NCI-H187 treated with DMSO at 0.1 percent for 48 hours (cell line): ENCODE measurements around the gene ZSCAN25.
"Not testable (repeated sequence)": the region's sequence is repeated elsewhere in the genome, so short reads cannot be mapped to it uniquely, and the experiment has no call there.

Source experiments
- DNase-seq: peaks from one replicate; lab custom pipeline; 2025; lab: John Stamatoyannopoulos, UW

ZSCAN25 gene

GRCh38 chr7:99616359-99617191, at the start of gene ZSCAN25:
Gene ZSCAN25 (plus strand): TSS chr7:99616946. CDS start chr7:99619607, 2,661 bp downstream.
- DNase-seq: peak; percentile 57

GRCh38 chr7:99568770-99569169, 48.0 kb upstream of the ZSCAN25 start:
- not testable (repeated sequence) for DNase-seq

- no peak for DNase-seq
Observed at GRCh38 chr7:99571768-99572167, 45.0 kb upstream of the ZSCAN25 start.

- DNase-seq: no peak
Observed at GRCh38 chr7:99573257-99573656, 43.5 kb upstream of the ZSCAN25 start.

GRCh38 chr7:99576251-99576650, 40.5 kb upstream of the ZSCAN25 start:
- DNase-seq: no peak

GRCh38 chr7:99579281-99579955, 37.3 kb upstream of the ZSCAN25 start:
- no peak for DNase-seq

- no peak for DNase-seq
Observed at GRCh38 chr7:99579956-99580777, 36.6 kb upstream of the ZSCAN25 start.

GRCh38 chr7:99580778-99581332, 35.9 kb upstream of the ZSCAN25 start:
- not testable (repeated sequence) for DNase-seq

GRCh38 chr7:99588868-99589267, 27.9 kb upstream of the ZSCAN25 start:
- no peak for DNase-seq

- no peak for DNase-seq
Observed at GRCh38 chr7:99594948-99595745, 21.6 kb upstream of the ZSCAN25 start.

- DNase-seq: no peak
Observed at GRCh38 chr7:99596408-99596955, 20.3 kb upstream of the ZSCAN25 start.

- no peak for DNase-seq
Observed at GRCh38 chr7:99597762-99598501, 18.8 kb upstream of the ZSCAN25 start, which contains the start of gene TMEM225B. Gene TMEM225B (plus strand): TSS chr7:99598267. CDS start chr7:99604389, 6,122 bp downstream.

GRCh38 chr7:99599836-99600235, 16.9 kb upstream of the ZSCAN25 start:
- DNase-seq: no peak

GRCh38 chr7:99601656-99602310, 15.0 kb upstream of the ZSCAN25 start:
- no peak for DNase-seq

- DNase-seq: no peak
Observed at GRCh38 chr7:99605527-99605926, 11.2 kb upstream of the ZSCAN25 start.

GRCh38 chr7:99606531-99606930, 10.2 kb upstream of the ZSCAN25 start:
- no peak for DNase-seq

GRCh38 chr7:99607548-99607947, 9.2 kb upstream of the ZSCAN25 start:
- DNase-seq: no peak

- no peak for DNase-seq
Observed at GRCh38 chr7:99614495-99614894, 2.3 kb upstream of the ZSCAN25 start.

GRCh38 chr7:99615989-99616358, 772 bp upstream of the ZSCAN25 start:
- no peak for DNase-seq
